ENCODE measurements around the gene SHQ1. TPM values are rescaled to one million over a fixed set of nuclear protein-coding genes. Genes with fewer than 3 reads are reported as not detected.

SHQ1 gene
- total RNA-seq, 1 experiment from 2014 or later: 24.8 TPM

GRCh38 chr3:72786668-72787067, 61.6 kb downstream of the SHQ1 start:
- ChIA-PET POLR2A (ENCODE audit: unreplicated experiment) (no interaction called here), CTCF (no interaction called here)
- Histone ChIP-seq H3K4me2 (no peak overlapping the region), H3K4me3 (no peak overlapping the region), H3K9me2 (ENCODE audit: insufficient read depth) (no peaks in the 10 kb centered on the region), H2AFZ (no peak overlapping the region), H3K27me3 (ENCODE audit: insufficient read depth, low read depth) (no peaks in the 10 kb centered on the region), H3K36me3 (ENCODE audit: low read depth) (no peaks in the 10 kb centered on the region), H3K79me2 (ENCODE audit: low read depth) (no peaks in the 10 kb centered on the region), H4K20me1 (ENCODE audit: insufficient read depth) (no peaks in the 10 kb centered on the region), H3K27ac (no peak overlapping the region), H3K9me3 (ENCODE audit: insufficient read depth, low read depth) (no peaks in the 10 kb centered on the region), H3F3A (ENCODE audit: insufficient read depth, low read depth) (no peaks in the 10 kb centered on the region), H3K4me1 (replicated peaks; ENCODE audit: insufficient read depth) (no peaks in the 10 kb centered on the region)
- TF ChIP-seq CTCF (conservative IDR thresholded peaks at IDR 0.05) (no peak), EZH2 (IDR thresholded peaks at IDR 0.05; ENCODE audit: low read depth) (no peak)
- intact Hi-C loops (cut with micrococcal nuclease; ENCODE audit: unreplicated experiment): no loop called here
- no TSS peak for BruUV-seq (replicated peaks)
- no peak for DNase-seq

- H3K4me1 ChIP-seq (replicated peaks; ENCODE audit: insufficient read depth): no peaks in the 10 kb centered on the region
- no peak overlapping the region for H2AFZ ChIP-seq
- DNase-seq: no peak
- no peaks in the 10 kb centered on the region for H3K36me3 ChIP-seq (ENCODE audit: low read depth)
- no peak for TF ChIP-seq EZH2 (IDR thresholded peaks at IDR 0.05; ENCODE audit: low read depth)
- TF ChIP-seq CTCF (conservative IDR thresholded peaks at IDR 0.05): no peak
- no peak overlapping the region for H3K27ac ChIP-seq
- H3K79me2 ChIP-seq (ENCODE audit: low read depth): no peaks in the 10 kb centered on the region
- no peak overlapping the region for H3K4me3 ChIP-seq
- POLR2A ChIA-PET (ENCODE audit: unreplicated experiment): no interaction called here
- H3K27me3 ChIP-seq (ENCODE audit: insufficient read depth, low read depth): no peaks in the 10 kb centered on the region
- no peaks in the 10 kb centered on the region for H3F3A ChIP-seq (ENCODE audit: insufficient read depth, low read depth)
- H3K9me2 ChIP-seq (ENCODE audit: insufficient read depth): no peaks in the 10 kb centered on the region
- H3K4me2 ChIP-seq: no peak overlapping the region
- CTCF ChIA-PET: no interaction called here
- no TSS peak for BruUV-seq (replicated peaks)
- H3K9me3 ChIP-seq (ENCODE audit: insufficient read depth, low read depth): no peaks in the 10 kb centered on the region
- H4K20me1 ChIP-seq (ENCODE audit: insufficient read depth): no peaks in the 10 kb centered on the region
- intact Hi-C loops (cut with micrococcal nuclease; ENCODE audit: unreplicated experiment): no loop called here
Observed at GRCh38 chr3:72784226-72784625, 64.0 kb downstream of the SHQ1 start.

- TF ChIP-seq EZH2 (IDR thresholded peaks at IDR 0.05; ENCODE audit: low read depth) (no peak), CTCF (conservative IDR thresholded peaks at IDR 0.05) (no peak)
- intact Hi-C loops (cut with micrococcal nuclease; ENCODE audit: unreplicated experiment): no loop called here
- Histone ChIP-seq H3K9me3 (ENCODE audit: insufficient read depth, low read depth) (no peaks in the 10 kb centered on the region), H3K27me3 (ENCODE audit: insufficient read depth, low read depth) (no peaks in the 10 kb centered on the region), H3K79me2 (ENCODE audit: low read depth) (no peaks in the 10 kb centered on the region), H3K4me3 (no peak overlapping the region), H3K4me2 (no peak overlapping the region), H3K27ac (no peak overlapping the region), H3K36me3 (ENCODE audit: low read depth) (no peaks in the 10 kb centered on the region), H3K4me1 (replicated peaks; ENCODE audit: insufficient read depth) (no peaks in the 10 kb centered on the region), H3K9me2 (ENCODE audit: insufficient read depth) (no peaks in the 10 kb centered on the region), H4K20me1 (ENCODE audit: insufficient read depth) (no peaks in the 10 kb centered on the region), H3F3A (ENCODE audit: insufficient read depth, low read depth) (no peaks in the 10 kb centered on the region), H2AFZ (no peak overlapping the region)
- CTCF ChIA-PET: no interaction called here
- POLR2A ChIA-PET (ENCODE audit: unreplicated experiment): no interaction called here
- no TSS peak for BruUV-seq (replicated peaks)
- DNase-seq: no peak
Observed at GRCh38 chr3:72782521-72782920, 65.7 kb downstream of the SHQ1 start.
